Glomerular visceral epithelial cell (primary cell): Measurements from ENCODE around the gene CDH4.
A peak's percentile ranks its signal among the peaks of the same experiment; 100 is the strongest.
"Not testable (repeated sequence)": the region's sequence is repeated elsewhere in the genome, so short reads cannot be mapped to it uniquely, and the experiment has no call there.

Experiments used
- DNase-seq: peaks from one replicate; pipeline ENCODE4 v3.0.0-alpha.2; 2016; ENCODE audit errors: extremely low spot score

Gene CDH4

DNA sequence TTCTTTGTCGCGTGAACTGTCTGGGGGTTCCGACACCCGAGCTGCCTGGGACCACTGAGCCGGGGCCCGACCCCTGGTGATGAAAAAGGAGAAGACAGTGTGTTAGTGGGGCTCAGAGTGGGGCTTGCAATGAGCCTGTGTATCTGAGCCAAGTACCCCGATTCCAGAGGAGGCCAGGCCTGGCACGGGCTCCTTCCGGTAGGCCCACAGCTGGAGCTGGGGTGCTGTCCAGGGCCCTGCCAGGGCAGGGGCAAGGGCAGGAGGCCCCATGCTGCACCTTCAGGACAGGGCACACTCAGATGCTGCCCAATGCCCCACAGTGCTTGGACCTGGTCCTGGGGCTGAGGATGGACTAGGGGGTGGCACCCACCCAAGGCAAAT, 724.2 kb downstream of the CDH4 start:
- DNase-seq: no peak

GRCh38 chr20:61976644-61977418, 724.8 kb downstream of the CDH4 start:
- DNase-seq: no peak

GRCh38 chr20:61977419-61977786, 725.3 kb downstream of the CDH4 start:
- DNase-seq: no peak

GRCh38 chr20:61978491-61978890, 726.4 kb downstream of the CDH4 start:
- no peak for DNase-seq

DNA sequence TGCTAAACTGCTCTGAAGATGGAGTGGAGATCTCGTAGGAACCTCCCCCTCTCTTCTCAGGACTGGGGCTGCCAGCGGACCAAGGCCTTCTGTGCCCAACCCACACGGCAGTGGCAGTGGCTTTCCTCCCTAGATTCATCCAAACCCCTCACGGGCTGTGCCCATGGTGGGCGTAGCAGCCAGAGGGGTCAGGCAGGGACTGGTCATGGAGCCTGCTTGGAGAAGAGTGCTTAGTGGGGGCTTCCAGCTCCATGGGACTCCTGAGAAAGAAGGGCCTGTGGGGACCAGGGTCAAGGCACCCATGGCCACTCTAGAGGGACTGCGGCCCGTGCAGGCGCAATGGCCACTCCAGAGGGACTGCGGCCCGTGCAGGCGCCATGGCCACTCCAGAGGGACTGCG, 727.0 kb downstream of the CDH4 start:
- DNase-seq: no peak

- no peak for DNase-seq
Observed at GRCh38 chr20:61979701-61980635, 727.9 kb downstream of the CDH4 start.

DNA sequence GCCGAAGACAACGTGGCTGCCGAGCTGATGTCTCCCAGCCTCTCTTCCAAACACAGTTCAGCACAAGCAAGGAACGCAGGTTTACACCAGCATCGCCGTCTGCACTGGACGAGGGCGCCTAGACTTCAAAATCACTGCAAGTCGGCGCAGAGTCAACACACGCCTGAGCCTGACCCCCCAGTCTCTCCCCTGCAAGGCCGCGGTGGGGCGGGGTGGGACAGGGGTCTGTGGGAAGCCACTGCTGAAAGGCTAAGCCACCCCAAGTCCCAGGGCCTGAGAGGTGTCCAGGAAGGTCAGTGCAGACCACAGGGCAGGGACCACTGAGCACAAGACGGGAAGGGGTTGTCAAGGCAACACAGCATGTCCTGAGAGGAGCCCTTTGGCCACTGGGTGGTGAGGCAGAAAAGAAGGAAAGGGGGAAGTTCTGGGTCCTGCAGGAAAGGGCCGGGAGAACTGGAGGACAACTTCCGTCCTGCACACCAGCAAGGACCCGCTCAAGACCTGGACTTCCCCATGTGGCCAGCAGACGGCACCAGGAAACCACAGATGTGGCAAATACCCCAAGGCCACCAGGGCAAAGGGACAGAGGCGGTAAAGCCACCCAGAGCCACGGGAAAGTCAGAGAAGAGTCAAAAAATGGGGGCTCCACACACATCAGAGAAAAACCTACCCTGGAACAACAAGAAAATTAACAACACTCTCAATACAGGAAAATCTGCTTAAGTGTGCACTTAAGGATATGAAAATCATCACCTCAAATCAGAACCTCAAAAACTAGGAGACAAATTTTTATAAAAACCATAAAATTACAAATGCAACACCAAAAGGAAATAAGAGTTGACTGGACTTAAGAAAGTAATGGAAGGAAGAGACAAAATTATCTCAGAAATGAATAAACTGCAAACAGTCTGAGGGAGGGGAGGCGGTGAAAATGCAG, 728.9 kb downstream of the CDH4 start:
- peak; percentile 30 for DNase-seq

GRCh38 chr20:61981691-61982090, 729.6 kb downstream of the CDH4 start:
- not testable (repeated sequence) for DNase-seq

DNA sequence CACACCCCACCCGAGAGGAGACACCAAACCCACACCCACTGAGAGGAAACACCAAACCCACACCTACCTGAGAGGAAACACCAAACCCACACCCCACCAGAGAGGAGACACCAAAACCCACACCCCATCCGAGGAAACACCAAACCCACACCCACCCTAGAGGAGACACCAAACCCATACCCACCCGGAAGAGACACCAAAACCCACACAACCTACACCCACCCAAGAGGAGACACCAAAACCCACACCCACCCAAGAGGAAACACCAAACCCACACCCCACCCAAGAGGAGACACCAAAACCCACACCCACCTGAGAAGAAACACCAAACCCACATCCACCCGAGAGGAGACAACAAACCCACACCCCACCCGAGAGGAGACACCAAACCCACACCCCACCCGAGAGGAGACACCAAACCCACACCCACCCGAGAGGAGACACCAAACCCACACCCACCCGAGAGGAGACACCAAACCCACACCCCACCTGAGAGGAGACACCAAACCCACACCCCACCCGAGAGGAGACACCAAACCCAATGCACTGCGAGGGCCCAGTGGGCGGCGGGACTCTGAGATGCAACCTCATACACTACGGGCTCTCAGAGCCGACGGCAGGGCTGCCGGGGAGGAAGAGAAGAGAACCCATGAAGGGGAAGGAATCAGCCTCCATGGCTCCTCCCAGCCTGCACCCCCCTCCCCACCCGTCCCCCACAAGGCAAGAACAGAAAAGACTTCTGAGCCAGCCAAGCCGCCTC, 730.3 kb downstream of the CDH4 start:
- no peak for DNase-seq

- DNase-seq: no peak
Observed at GRCh38 chr20:61982951-61983315, 730.9 kb downstream of the CDH4 start.

GRCh38 chr20:61983965-61984364, 731.9 kb downstream of the CDH4 start:
- no peak for DNase-seq

DNA sequence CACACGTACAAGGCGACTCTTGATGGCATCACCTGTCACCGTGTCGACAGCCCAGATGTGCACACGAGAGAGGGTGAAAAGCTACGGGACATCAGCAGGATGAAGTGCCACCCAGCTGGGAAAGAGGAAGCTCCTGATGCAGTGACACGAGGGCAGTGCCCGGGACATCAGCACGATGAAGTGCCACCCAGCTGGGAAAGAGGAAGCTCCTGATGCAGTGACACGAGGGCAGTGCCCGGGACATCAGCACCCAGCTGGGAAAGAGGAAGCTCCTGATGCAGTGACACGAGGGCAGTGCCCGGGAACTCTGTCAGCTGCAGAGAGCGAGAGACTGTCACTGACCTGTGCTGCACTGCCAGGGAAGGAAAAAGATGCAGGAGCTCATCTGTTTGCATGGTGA, 732.4 kb downstream of the CDH4 start:
- DNase-seq: not testable (repeated sequence)

- DNase-seq: no peak
Observed at GRCh38 chr20:61985096-61985495, 733.0 kb downstream of the CDH4 start.

GRCh38 chr20:61986762-61987321, 734.8 kb downstream of the CDH4 start:
- DNase-seq: no peak

GRCh38 chr20:61988665-61989064, 736.6 kb downstream of the CDH4 start:
- no peak for DNase-seq

- no peak for DNase-seq
Observed at GRCh38 chr20:61989741-61990140, 737.7 kb downstream of the CDH4 start.
